GM10248 (cell line): ENCODE data around the gene EIF4B.
A peak's percentile ranks its signal among the peaks of the same experiment; 100 is the strongest.

Experiments
- CTCF ChIA-PET: fragments of 300-600 bp; sonication (Branson Sonifier 250); formaldehyde crosslinking; extraction: SDS; loops from one replicate; lab custom pipeline; 2021; ENCODE audit warnings: antibody characterized with exemption; lab: Yijun Ruan, JAX
- POLR2A ChIA-PET: fragments of 350-650 bp; sonication (Branson Sonifier 250); formaldehyde crosslinking; extraction: SDS; loops from one replicate; lab custom pipeline; 2020; ENCODE audit warnings: antibody characterized with exemption; lab: Yijun Ruan, JAX
- DNase-seq: peaks from one replicate; pipeline ENCODE4 v3.0.0; 2012; ENCODE audit errors: extremely low spot score
- CTCF ChIP-seq: IDR thresholded peaks from 2 replicates; pipeline ENCODE4 v1.5.1; 2012; ENCODE audit warnings: mild to moderate bottlenecking, low read depth; ENCODE audit errors: extremely low read depth, missing control alignments, control extremely low read depth

Gene EIF4B

GRCh38 chr12:53064613-53065436 is 58.6 kb downstream of the EIF4B start:
- DNase-seq: no peak
- ChIA-PET POLR2A (no interaction called here), CTCF (interaction anchor here (0.7 to 14.8 kb wide), 25 partner anchors 13 to 436 kb away, joined by 3 to 294 read pairs (median 6); partner anchors contain the start of genes AAAS, ESPL1, IGFBP6 and MYG1)
- no peak for TF ChIP-seq CTCF

- no peak for TF ChIP-seq CTCF
- DNase-seq: no peak
- CTCF ChIA-PET: interaction anchor here (0.6 to 14.8 kb wide), 36 partner anchors 12 to 443 kb away, joined by 3 to 294 read pairs (median 4); partner anchors contain the start of genes AAAS, CSAD, ESPL1 and IGFBP6
- POLR2A ChIA-PET: no interaction called here
Measured at GRCh38 chr12:53065470-53065869, 59.2 kb downstream of the EIF4B start.

- peak; percentile 90 for TF ChIP-seq CTCF
- POLR2A ChIA-PET: interaction anchor here (0.5 to 1.1 kb wide), 3 partner anchors 15 to 442 kb away, joined by 3 read pairs; no protein-coding TSS in a partner anchor
- CTCF ChIA-PET: interaction anchor here (0.6 to 14.8 kb wide), 42 partner anchors 11 to 1153 kb away, joined by 3 to 294 read pairs (median 4); partner anchors contain the start of genes AAAS, CSAD, ESPL1 and IGFBP6
- DNase-seq: peak; percentile 86
Measured at GRCh38 chr12:53065975-53066931, 60.0 kb downstream of the EIF4B start.

GRCh38 chr12:53067074-53067992 is 61.1 kb downstream of the EIF4B start:
- CTCF ChIA-PET: interaction anchor here (1.2 to 14.8 kb wide), 12 partner anchors 10 to 254 kb away, joined by 3 to 294 read pairs (median 16); partner anchors contain the start of genes AAAS, CSAD, ESPL1 and IGFBP6
- no peak for DNase-seq
- POLR2A ChIA-PET: interaction anchor here (0.6 to 1.1 kb wide), 2 partner anchors 16 to 441 kb away, joined by 3 read pairs; no protein-coding TSS in a partner anchor
- no peak for TF ChIP-seq CTCF

- DNase-seq: no peak
- CTCF ChIA-PET: interaction anchor here (1.5 to 14.8 kb wide), 7 partner anchors 10 to 253 kb away, joined by 3 to 294 read pairs (median 40); partner anchors contain the start of genes AAAS, IGFBP6, SOAT2 and SPRYD3
Measured at GRCh38 chr12:53067993-53068770, 61.9 kb downstream of the EIF4B start.

More at GRCh38 chr12:53067993-53068770, 61.9 kb downstream of the EIF4B start:
- no peak for TF ChIP-seq CTCF
- POLR2A ChIA-PET: interaction anchor here (0.6 kb wide), 1 partner anchor 15 kb away, joined by 3 read pairs; no protein-coding TSS in a partner anchor
